ENCODE results near the gene C11orf91.
"Not testable (repeated sequence)": the region's sequence is repeated elsewhere in the genome, so short reads cannot be mapped to it uniquely, and the experiment has no call there.

Gene C11orf91

DNA sequence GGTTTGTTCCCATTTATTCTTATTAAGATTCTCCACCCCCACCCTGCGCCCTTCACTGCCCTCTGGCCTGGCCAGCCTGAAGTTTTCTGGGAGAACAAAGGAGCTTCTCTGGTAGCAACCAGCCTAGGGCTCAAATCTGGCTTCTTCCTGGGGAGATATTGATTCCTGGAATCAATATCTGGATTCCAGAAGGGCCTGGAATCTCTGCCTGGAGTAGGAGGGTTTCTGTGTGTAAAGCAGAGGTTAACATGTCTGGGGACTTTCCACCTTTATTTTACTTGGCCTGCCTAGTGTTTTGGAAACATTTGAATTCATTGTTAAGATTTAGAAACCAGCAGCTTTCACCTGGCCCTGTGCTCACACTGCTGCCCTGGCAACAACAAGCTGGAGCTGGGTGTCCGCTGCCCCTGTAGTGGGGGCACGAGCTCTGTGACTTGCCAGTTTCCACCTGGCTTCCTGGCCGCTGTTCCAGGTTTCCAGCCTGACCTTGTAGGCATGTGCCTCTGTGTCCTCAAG, 5.5 kb downstream of the C11orf91 start:
- no peak for DNase-seq

- DNase-seq: no peak
Measured at GRCh38 chr11:33694346-33695050, 6.1 kb downstream of the C11orf91 start.

- no peak for DNase-seq
Measured at GRCh38 chr11:33692541-33692940, 8.1 kb downstream of the C11orf91 start.

DNA sequence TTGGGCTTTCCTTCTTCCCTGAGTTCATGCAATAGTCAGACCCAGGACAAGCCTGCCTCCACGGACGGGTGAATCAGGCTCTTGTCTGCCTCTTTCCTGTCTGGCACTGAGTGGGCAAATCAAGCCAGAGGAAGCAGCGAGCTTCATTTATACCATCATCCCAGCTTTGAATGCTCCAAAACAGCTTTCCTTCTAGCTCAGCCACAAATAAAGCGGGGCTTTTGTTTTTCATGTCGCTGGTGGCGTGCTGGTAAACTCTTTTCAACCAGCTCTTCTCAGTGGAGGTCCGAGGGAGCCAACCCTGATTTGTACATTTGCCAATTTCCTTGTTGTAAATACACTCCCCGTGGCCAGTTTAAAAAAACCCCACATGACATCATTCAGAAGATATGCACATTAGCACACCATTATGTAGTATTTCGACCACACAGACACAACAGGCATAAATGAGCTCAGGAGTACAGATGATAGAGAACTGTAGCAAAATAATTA, 8.6 kb downstream of the C11orf91 start:
- DNase-seq: peak; percentile 98

DNA sequence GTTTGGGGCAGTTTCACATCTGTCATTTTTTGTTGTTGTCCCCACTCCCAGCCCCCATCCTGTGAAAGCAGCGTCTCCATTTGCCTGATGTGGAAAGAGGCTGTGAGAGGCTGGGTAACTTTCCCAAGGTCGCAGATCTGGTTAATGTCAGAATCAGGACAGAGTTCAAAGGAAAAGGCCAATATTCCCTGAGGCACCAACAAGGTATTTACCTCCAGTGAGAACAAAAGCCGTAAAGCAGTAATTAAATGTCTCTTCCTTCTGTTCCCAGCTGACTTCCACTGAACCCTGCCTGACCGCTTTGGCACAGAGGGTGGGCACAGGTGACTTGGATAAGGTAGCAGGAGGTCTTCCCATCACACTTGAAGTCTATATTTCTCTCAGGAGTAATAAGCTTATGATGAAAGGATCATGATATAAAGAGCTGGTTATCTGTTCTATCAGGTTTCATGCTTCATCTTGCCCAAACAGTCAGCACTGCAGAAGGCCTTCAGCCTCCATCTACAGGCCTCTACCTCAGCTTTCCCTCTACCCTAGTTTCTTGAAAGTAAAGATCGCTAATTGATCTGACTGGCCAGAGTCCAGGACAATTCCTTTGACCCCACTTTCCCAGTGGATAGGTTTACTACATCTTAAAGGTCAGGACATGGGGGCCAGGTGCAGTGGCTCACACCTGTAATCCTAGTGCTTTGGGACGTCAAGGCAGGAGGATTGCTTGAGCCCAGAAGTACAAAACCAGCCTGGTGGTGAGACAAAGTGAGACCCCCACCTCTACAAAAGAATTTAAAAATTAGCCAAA, 9.4 kb downstream of the C11orf91 start:
- no peak for DNase-seq

GRCh38 chr11:33690290-33691065, 10.1 kb downstream of the C11orf91 start:
- DNase-seq: peak; percentile 98

DNA sequence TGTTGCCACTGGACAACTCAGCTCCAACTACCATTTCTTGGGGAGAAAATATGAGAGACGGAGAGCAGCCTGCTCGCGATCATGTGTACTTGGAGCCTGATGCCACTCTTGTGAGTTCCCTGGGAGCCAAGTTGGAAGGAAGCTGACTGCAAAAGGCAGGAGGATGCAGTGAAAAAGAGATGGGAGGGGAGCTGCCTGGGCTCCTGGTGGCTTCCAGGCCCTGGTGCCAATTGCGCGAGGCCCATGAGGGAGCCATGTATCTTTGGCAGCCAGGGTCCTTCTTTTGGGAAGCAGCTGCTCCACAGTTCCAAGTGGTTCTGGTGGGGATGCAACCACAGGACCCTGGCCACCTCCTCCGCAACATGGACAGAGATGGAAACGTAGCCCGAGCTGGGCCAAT, 11.1 kb downstream of the C11orf91 start:
- no peak for DNase-seq

- DNase-seq: no peak
Measured at GRCh38 chr11:33689085-33689484, 11.5 kb downstream of the C11orf91 start.

DNA sequence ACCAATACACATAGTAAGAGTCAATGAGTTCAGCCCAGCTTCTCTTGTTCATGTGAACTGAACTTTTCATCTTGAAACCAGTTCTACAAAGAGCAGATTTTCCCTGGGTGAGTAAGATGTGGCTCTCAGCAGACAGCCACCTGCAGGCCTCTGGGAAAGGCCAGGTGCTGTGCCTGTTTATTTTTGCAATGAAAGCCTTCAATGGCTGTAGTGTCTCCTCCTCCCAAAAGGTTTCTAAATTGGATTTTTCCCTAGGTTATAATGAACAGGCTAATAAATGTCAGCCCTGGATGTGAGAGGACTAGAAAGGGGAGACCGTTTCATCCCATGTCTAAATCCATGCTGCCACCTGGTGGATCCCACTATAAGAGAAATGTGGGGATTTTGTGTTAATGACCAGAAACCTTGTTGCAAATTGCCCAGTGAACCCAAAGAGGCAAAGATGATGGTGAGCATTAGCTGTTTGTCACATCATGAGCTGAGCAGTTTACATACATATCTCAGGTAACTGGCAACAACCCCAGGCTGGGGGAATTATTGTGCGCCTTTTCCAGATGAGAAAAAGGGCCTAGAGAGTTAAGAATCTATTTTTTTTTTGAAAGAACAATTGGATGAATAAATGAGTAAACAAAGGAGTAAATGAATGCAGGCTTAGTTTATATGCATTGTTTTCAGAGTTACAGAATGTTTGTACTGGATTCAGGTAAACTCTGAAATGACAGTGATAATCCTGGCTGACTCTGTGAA, 12.7 kb downstream of the C11orf91 start:
- peak; percentile 76 for DNase-seq

DNA sequence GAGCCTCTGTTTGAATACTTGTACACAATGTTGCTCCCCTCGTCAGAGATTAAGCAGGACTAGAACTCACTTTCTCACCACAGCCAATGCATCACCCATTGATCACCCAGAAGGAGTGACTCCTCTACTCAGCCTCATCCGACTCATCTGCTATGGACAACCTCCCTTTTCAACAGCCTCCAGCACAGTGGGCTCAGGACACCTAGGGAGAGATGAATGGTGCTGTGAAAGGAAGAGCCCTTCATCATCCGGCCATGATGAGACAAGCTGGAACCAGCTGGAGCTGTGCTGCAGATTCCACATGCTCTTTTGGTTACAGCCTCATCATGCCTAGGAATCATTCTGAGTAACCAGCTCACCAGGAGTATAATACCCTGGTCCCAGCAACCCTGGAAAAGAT, 15.5 kb downstream of the C11orf91 start:
- DNase-seq: peak; percentile 67

GRCh38 chr11:33684003-33684706, 16.5 kb downstream of the C11orf91 start:
- no peak for DNase-seq

- DNase-seq: no peak
Measured at GRCh38 chr11:33682446-33682845, 18.2 kb downstream of the C11orf91 start.

GRCh38 chr11:33682019-33682418, 18.6 kb downstream of the C11orf91 start:
- DNase-seq: no peak

- DNase-seq: not testable (repeated sequence)
Measured at GRCh38 chr11:33678616-33679015, 22.0 kb downstream of the C11orf91 start.

GRCh38 chr11:33674035-33674814, 26.4 kb downstream of the C11orf91 start:
- DNase-seq: peak; percentile 95

DNA sequence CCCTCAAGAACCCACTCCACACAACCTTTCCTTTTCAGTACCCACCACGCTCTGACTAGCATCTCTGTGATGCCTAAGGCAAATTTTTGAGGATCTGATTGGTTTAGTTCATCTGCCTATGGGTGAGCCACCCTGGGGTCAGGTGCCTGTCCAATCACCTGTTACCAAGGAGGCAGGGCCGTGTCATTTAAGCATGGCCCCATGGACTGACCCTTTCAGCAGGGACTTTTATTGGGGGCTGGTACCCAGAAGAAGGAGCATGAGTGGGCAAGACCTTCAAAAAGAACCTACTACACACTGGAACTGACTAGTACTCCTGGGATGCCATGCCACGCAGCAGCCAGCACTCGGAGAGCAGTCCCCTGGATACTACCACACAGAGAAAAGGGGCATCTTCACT, 28.4 kb downstream of the C11orf91 start:
- no peak for DNase-seq

GRCh38 chr11:33670250-33671011, 30.2 kb downstream of the C11orf91 start:
- DNase-seq: peak; percentile 71

- no peak for DNase-seq
Measured at GRCh38 chr11:33669598-33670249, 30.9 kb downstream of the C11orf91 start.

- no peak for DNase-seq
Measured at GRCh38 chr11:33668951-33669596, 31.6 kb downstream of the C11orf91 start.

All from fibroblast of upper back skin (primary cell).